HepG2 (cell line): ENCODE results near the gene LRRC45. TPM values are rescaled to one million over a fixed set of nuclear protein-coding genes. Genes with fewer than 3 reads are reported as not detected.

Source experiments
- ATAC-seq: fragments of 200-7000 bp; cut with Tn5 transposase; 3 replicates; pipeline ENCODE4 v1.9.1; 2020; ENCODE audit warnings: mild to moderate bottlenecking, moderate library complexity
- BruUV-seq: library from RNA; stranded (reverse); fragments of 400-500 nt; replicated peaks from 2 replicates; lab custom pipeline; 2021; lab: Mats Ljungman, UMichigan
- CTCF ChIA-PET: fragments of 300-600 bp; formaldehyde crosslinking; extraction: SDS; loops from one replicate; lab custom pipeline; 2021; ENCODE audit warnings: low total read pairs, inconsistent platforms, low intra/inter-chr PET ratio; lab: Yijun Ruan, JAX
- POLR2A ChIA-PET: fragments of 350-600 bp; sonication (Branson Sonifier 250); formaldehyde crosslinking; loops from one replicate; lab custom pipeline; 2020; ENCODE audit warnings: antibody characterized with exemption, inconsistent platforms; lab: Yijun Ruan, JAX
- DNase-seq: peaks from one replicate; pipeline ENCODE4 v3.0.0-alpha.2; 2015; ENCODE audit warnings: low spot score
- FAIRE-seq: peaks from 3 replicates; lab custom pipeline; 2011; peaks lifted over from hg19 to GRCh38; lab: Jason Lieb, UNC
- H2AFZ ChIP-seq: one replicate; pipeline ENCODE4 v1.6.1; 2011; ENCODE audit warnings: low read length, inconsistent platforms
- H3K27ac ChIP-seq: fragments of 300-600 bp; 3 replicates; pipeline ENCODE4 v1.8.0; 2011; ENCODE audit warnings: mixed run types, mild to moderate bottlenecking, mixed read lengths, low read length, inconsistent platforms; ENCODE audit not compliant: insufficient read depth; ENCODE audit errors: extremely low read length
- H3K27me3 ChIP-seq, 2 experiments: fragments of 200-600 bp in 1 of 2; 2 replicates in 1 of 2; 3 replicates in 1 of 2; pipeline versions ENCODE4 v1.6.0 to v1.8.0; 2011; ENCODE audit warnings: low read length in 2 of 2, mild to moderate bottlenecking in 2 of 2, moderate library complexity in 2 of 2, inconsistent platforms in 1 of 2; ENCODE audit not compliant: insufficient read depth in 2 of 2, control insufficient read depth in 1 of 2
- H3K36me3 ChIP-seq, 2 experiments: fragments of 200-600 bp in 1 of 2; replicated peaks in 1 of 2; 2 replicates in 1 of 2; 3 replicates in 1 of 2; pipeline versions ENCODE4 v1.5.1 to v1.8.0; 2011; ENCODE audit warnings: low read length in 2 of 2, inconsistent platforms in 1 of 2; ENCODE audit not compliant: insufficient read depth in 2 of 2, control insufficient read depth in 1 of 2
- H3K4me1 ChIP-seq: 2 replicates; pipeline ENCODE4 v1.5.1; 2012; ENCODE audit warnings: low read length, inconsistent platforms; ENCODE audit not compliant: insufficient read depth
- H3K4me2 ChIP-seq: 2 replicates; pipeline ENCODE4 v1.6.0; 2011; ENCODE audit warnings: low read depth, low read length, inconsistent platforms
- H3K4me3 ChIP-seq, 3 experiments: fragments of 200-600 bp in 1 of 3; sonication (generic), shearing (Covaris generic) in 1 of 3; replicated peaks in 1 of 3; 2 replicates each; pipeline ENCODE4 v1.5.1; 2011 to 2016; ENCODE audit warnings: low read length in 3 of 3, inconsistent platforms in 2 of 3, low read depth in 2 of 3, mild to moderate bottlenecking in 2 of 3, control low read depth in 1 of 3, mixed read lengths in 1 of 3; ENCODE audit not compliant: insufficient read depth in 1 of 3
- H3K79me2 ChIP-seq: one replicate; pipeline ENCODE4 v1.6.1; 2011; ENCODE audit warnings: low read length, inconsistent platforms; ENCODE audit not compliant: insufficient read depth
- H3K9ac ChIP-seq: 2 replicates; pipeline ENCODE4 v1.6.0; 2011; ENCODE audit warnings: mild to moderate bottlenecking, low read depth, low read length, inconsistent platforms; ENCODE audit not compliant: insufficient read depth
- H3K9me3 ChIP-seq: 2 replicates; pipeline ENCODE4 v1.5.1; 2012; ENCODE audit warnings: mild to moderate bottlenecking, low read length
- H4K20me1 ChIP-seq: 2 replicates; pipeline ENCODE4 v1.6.0; 2011; ENCODE audit warnings: inconsistent platforms, mild to moderate bottlenecking, low read length, moderate library complexity; ENCODE audit not compliant: insufficient read depth
- ARID2 ChIP-seq: sonication (generic); formaldehyde crosslinking; IDR thresholded peaks from 2 replicates; pipeline ENCODE4 v1.8.1; 2022; ENCODE audit warnings: mild to moderate bottlenecking, missing genetic modification reagents, borderline replicate concordance
- CEBPG ChIP-seq: IDR thresholded peaks from 2 replicates; pipeline ENCODE4 v1.6.1; 2016
- CREB1 ChIP-seq, 2 experiments: fragments of 450-650 bp in 1 of 2; IDR thresholded peaks; 2 replicates each; pipeline ENCODE4 v1.6.1; 2016 to 2017; ENCODE audit warnings: control low read depth in 1 of 2, mild to moderate bottlenecking in 1 of 2, missing compliant biosample characterization in 1 of 2, missing genetic modification characterization in 1 of 2
- DNMT3B ChIP-seq: conservative IDR thresholded peaks from 2 replicates; pipeline ENCODE4 v1.6.1; 2016; ENCODE audit warnings: missing biosample characterization, control low read depth
- FIP1L1 ChIP-seq: fragments of 200-400 bp; formaldehyde crosslinking; IDR thresholded peaks from 2 replicates; pipeline ENCODE4 v1.6.1; 2018; ENCODE audit warnings: low read depth, mild to moderate bottlenecking, low read length, moderate library complexity, borderline replicate concordance; ENCODE audit not compliant: insufficient read depth
- GFI1 ChIP-seq: sonication (generic); formaldehyde crosslinking; IDR thresholded peaks from 2 replicates; pipeline ENCODE4 v1.5.0; 2020; ENCODE audit warnings: missing genetic modification reagents, mild to moderate bottlenecking, borderline replicate concordance
- RFXAP ChIP-seq: sonication (generic); formaldehyde crosslinking; IDR thresholded peaks from 2 replicates; pipeline ENCODE4 v1.4.0; 2020; ENCODE audit warnings: missing genetic modification reagents, borderline replicate concordance
- SALL2 ChIP-seq: sonication (generic); formaldehyde crosslinking; IDR thresholded peaks from 2 replicates; pipeline ENCODE4 v1.8.1; 2023; ENCODE audit warnings: mild to moderate bottlenecking, missing genetic modification reagents, inconsistent platforms
- TBP ChIP-seq: sonication (generic); formaldehyde crosslinking; IDR thresholded peaks from 2 replicates; pipeline ENCODE4 v1.5.0; 2020; ENCODE audit warnings: missing genetic modification reagents
- ZBTB49 ChIP-seq: sonication (generic); formaldehyde crosslinking; IDR thresholded peaks from 2 replicates; pipeline ENCODE4 v1.4.0; 2020; ENCODE audit warnings: missing genetic modification reagents, borderline replicate concordance
- ZNF468 ChIP-seq: sonication (generic); formaldehyde crosslinking; IDR thresholded peaks from 2 replicates; pipeline ENCODE4 v1.8.0; 2022; ENCODE audit warnings: mild to moderate bottlenecking, moderate library complexity, missing genetic modification reagents
- ZNF598 ChIP-seq: sonication (generic); formaldehyde crosslinking; IDR thresholded peaks from 2 replicates; pipeline ENCODE4 v1.5.1; 2020; ENCODE audit warnings: mild to moderate bottlenecking, missing genetic modification reagents, borderline replicate concordance
- ZNF605 ChIP-seq: sonication (generic); formaldehyde crosslinking; IDR thresholded peaks from 2 replicates; pipeline ENCODE4 v1.8.0; 2022; ENCODE audit warnings: mild to moderate bottlenecking, missing genetic modification reagents
- ZSCAN20 ChIP-seq: sonication (generic); formaldehyde crosslinking; IDR thresholded peaks from 2 replicates; pipeline ENCODE4 v1.4.0; 2020; ENCODE audit warnings: missing genetic modification reagents, mild to moderate bottlenecking, borderline replicate concordance
- WGBS: methylation state at CpG from one replicate; pipeline ENCODE4 v1.1.6; 2017; ENCODE audit warnings: low lambda C conversion rate; 5-methylcytosine and 5-hydroxymethylcytosine counted together
- in situ Hi-C: cut with HindIII; loops from 2 replicates; pipeline ENCODE4 v1.10.0; 2017; ENCODE audit warnings: low pct_unique_long_range_greater_than_20kb; ENCODE audit not compliant: extremely low pct_ligation_motif_present
- intact Hi-C: fragments of 100-400 bp; cut with micrococcal nuclease; formaldehyde crosslinking; loops from one replicate; pipeline ENCODE4 v1.10.0; 2022; ENCODE audit not compliant: unreplicated experiment
- polyA plus RNA-seq, 8 experiments: library from polyadenylated mRNA; depleted of rRNA in 3 of 8; stranded (reverse) in 7 of 8; unstranded in 1 of 8; fragments of >200 nt; fragmentation: Illumina TruSeq in 4 of 8; extraction: Trizol in 4 of 8; gene quantifications; 2 replicates each; pipeline versions ENCODE4 v1.2.1 to v1.2.3, GENCODE V29; 2011 to 2016; ENCODE audit warnings: low read depth in 4 of 8, missing spikeins in 1 of 8, mixed read lengths in 1 of 8; ENCODE audit not compliant: insufficient read depth in 1 of 8
- total RNA-seq, 5 experiments: library from RNA; depleted of rRNA; stranded (reverse); fragments of >200 nt; fragmentation: Illumina TruSeq; extraction: Trizol; gene quantifications; 2 replicates each; pipeline ENCODE4 v1.2.3, GENCODE V29; 2016; ENCODE audit warnings: low read depth in 1 of 5

Gene LRRC45
- total and polyA plus RNA-seq, 2 of the 13 experiments (the other 11 are each of a cell fraction or from before 2014, with no cell fraction given), result 11.6 to 48.1 TPM

GRCh38 chr17:81973432-81973831 is 49.7 kb upstream of the LRRC45 start:
- CTCF ChIA-PET, result no interaction called here

GRCh38 chr17:81976332-81977210 is 46.5 kb upstream of the LRRC45 start:
- DNase-seq (no peak), FAIRE-seq (peak; percentile 12), ATAC-seq (peak; percentile 39)
- Histone ChIP-seq H3K4me1 (peaks cover 47% of the 10 kb centered on the region), H3K36me3 (peaks cover 1 to 13% of the 10 kb centered on the region in 2 experiments; a peak in 4 of 5 replicates), H3K79me2 (peaks cover 26% of the 10 kb centered on the region), H3K9ac (peak overlapping the region; percentile 95), H3K27me3 (no peaks in the 10 kb centered on the region), H3K4me3 (peak overlapping the region; percentile 86 to 92 (median 87)), H3K27ac (peak overlapping the region; percentile 85), H2AFZ (no peak overlapping the region), H3K4me2 (peak overlapping the region; percentile 97), H4K20me1 (no peaks in the 10 kb centered on the region), H3K9me3 (peaks cover 13% of the 10 kb centered on the region)
- TSS peak; percentile 86 for BruUV-seq
- CTCF ChIA-PET, result interaction anchor here (5.6 kb wide), 1 partner anchor 17 kb away, joined by 25 read pairs; the partner anchor contains the start of gene NOTUM
- 26% methylated on average over 25 of the region's 30 CpGs for WGBS
- POLR2A ChIA-PET, result interaction anchor here (0.9 to 14.1 kb wide), 10 partner anchors 9 to 250 kb away, joined by 3 to 382 read pairs (median 4); partner anchors contain the start of genes CENPX, LRRC45 and NOTUM
- intact Hi-C loops, result loop anchor here (1.0 to 10.0 kb wide), 2 partner anchors 16 to 118 kb away; partner anchors contain the start of gene FASN
- in situ Hi-C loops, result no loop called here
- TF ChIP-seq ZNF598 (no peak), CREB1 (IDR thresholded peaks at IDR 0.05) (no peak), CREB1 (CRISPR knock-in tag; IDR thresholded peaks at IDR 0.05) (no peak), ZNF468 (CRISPR knock-in tag) (no peak), ZBTB49 (CRISPR knock-in tag) (no peak), FIP1L1 (peak; percentile 89; the same call in 1 of the 2 replicates), RFXAP (CRISPR knock-in tag) (no peak), SALL2 (no peak; the same call in 1 of the 2 replicates), TBP (no peak), ZSCAN20 (CRISPR knock-in tag) (no peak), DNMT3B (CRISPR knock-in tag) (no peak), CEBPG (CRISPR knock-in tag) (no peak), ARID2 (CRISPR knock-in tag) (no peak; the same call in 1 of the 2 replicates)

More at GRCh38 chr17:81973432-81973831, 49.7 kb upstream of the LRRC45 start:
- intact Hi-C loops, result loop anchor here (10.0 kb wide), 1 partner anchor 121 kb away; the partner anchor contains the start of gene FASN
- H2AFZ ChIP-seq, result no peak overlapping the region
- H3K4me3 ChIP-seq, result no peak overlapping the region
- peaks cover 33% of the 10 kb centered on the region for H3K4me1 ChIP-seq
- H4K20me1 ChIP-seq, result no peaks in the 10 kb centered on the region
- no peak overlapping the region for H3K9ac ChIP-seq
- H3K27ac ChIP-seq, result no peak overlapping the region
- H3K79me2 ChIP-seq, result peaks cover 12% of the 10 kb centered on the region
- H3K27me3 ChIP-seq, result no peaks in the 10 kb centered on the region
- FAIRE-seq (no peak), ATAC-seq (no peak), DNase-seq (no peak)
- H3K36me3 ChIP-seq, result no peaks in the 10 kb centered on the region
- no TSS peak for BruUV-seq
- POLR2A ChIA-PET, result interaction anchor here (14.1 kb wide), 1 partner anchor 22 kb away, joined by 382 read pairs; no protein-coding TSS in a partner anchor
- peaks cover 13% of the 10 kb centered on the region for H3K9me3 ChIP-seq
- TF ChIP-seq GFI1 (CRISPR knock-in tag) (no peak), ZNF605 (CRISPR knock-in tag) (peak; percentile 100)
- TF ChIP-seq, all 625 proteins: peak for 1
- in situ Hi-C loops, result no loop called here
- H3K4me2 ChIP-seq, result no peak overlapping the region
